T-helper 2 cell treated with Interferon-gamma antibody and Interleukin-4, amounts not matched to agents 5 μg/mL and 100 μg/mL, for 36 hours (primary cell): Measurements from ENCODE around the gene HIRA.
"Not testable (repeated sequence)": the region's sequence is repeated elsewhere in the genome, so short reads cannot be mapped to it uniquely, and the experiment has no call there.

Experiments used
- DNase-seq: peaks from one replicate; pipeline ENCODE4 v3.0.0; 2021; ENCODE audit warnings: low spot score
- H3K27ac Mint-ChIP-seq: one replicate; pipeline ENCODE4 v1.8.0; 2021; ENCODE audit warnings: mild to moderate bottlenecking, mixed read lengths
- H3K27me3 Mint-ChIP-seq: one replicate; pipeline ENCODE4 v1.8.0; 2021; ENCODE audit warnings: low read depth, mixed read lengths
- H3K36me3 Mint-ChIP-seq: one replicate; pipeline ENCODE4 v1.8.0; 2021; ENCODE audit warnings: low read depth, mixed read lengths
- H3K4me1 Mint-ChIP-seq: one replicate; pipeline ENCODE4 v1.8.0; 2021; ENCODE audit warnings: low read depth, mixed read lengths
- H3K4me3 Mint-ChIP-seq: one replicate; pipeline ENCODE4 v1.8.0; 2022; ENCODE audit warnings: mild to moderate bottlenecking, moderate library complexity, mixed read lengths
- H3K9me3 Mint-ChIP-seq: one replicate; pipeline ENCODE4 v1.8.0; 2021; ENCODE audit warnings: mixed read lengths

The HIRA gene

DNA sequence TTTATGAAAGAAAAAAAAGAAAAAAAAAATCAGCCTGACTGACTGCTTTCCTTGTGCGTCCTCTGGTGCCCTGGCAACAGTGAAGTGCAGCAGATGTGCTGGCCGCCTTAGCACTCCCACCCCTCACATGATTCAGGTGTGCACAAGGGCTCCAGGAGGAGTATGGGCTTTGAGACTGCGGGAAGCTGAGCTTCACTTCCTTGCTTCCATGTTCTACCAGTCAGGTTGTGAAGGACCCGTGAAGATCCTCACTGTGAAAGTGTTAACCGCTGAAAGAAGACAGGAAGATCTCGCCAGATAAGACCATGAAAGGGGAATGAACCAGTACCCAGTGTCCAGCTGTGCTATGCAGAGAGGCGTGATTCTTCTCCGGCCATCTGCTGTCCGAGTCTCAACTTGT is 48.2 kb downstream of the HIRA start:
- H3K27me3 Mint-ChIP-seq: no peaks in the 10 kb centered on the region
- H3K4me1 Mint-ChIP-seq: no peaks in the 10 kb centered on the region
- DNase-seq: no peak
- H3K4me3 Mint-ChIP-seq: no peak overlapping the region
- H3K9me3 Mint-ChIP-seq: no peaks in the 10 kb centered on the region
- H3K27ac Mint-ChIP-seq: no peak overlapping the region
- peaks cover 39% of the 10 kb centered on the region for H3K36me3 Mint-ChIP-seq

- no peak for DNase-seq
- no peak overlapping the region for H3K4me3 Mint-ChIP-seq
- peaks cover 41% of the 10 kb centered on the region for H3K36me3 Mint-ChIP-seq
- no peaks in the 10 kb centered on the region for H3K9me3 Mint-ChIP-seq
- no peaks in the 10 kb centered on the region for H3K4me1 Mint-ChIP-seq
- no peaks in the 10 kb centered on the region for H3K27me3 Mint-ChIP-seq
- H3K27ac Mint-ChIP-seq: no peak overlapping the region
These were observed 49.3 kb downstream of the HIRA start for GRCh38 chr22:19382240-19382639.

DNA sequence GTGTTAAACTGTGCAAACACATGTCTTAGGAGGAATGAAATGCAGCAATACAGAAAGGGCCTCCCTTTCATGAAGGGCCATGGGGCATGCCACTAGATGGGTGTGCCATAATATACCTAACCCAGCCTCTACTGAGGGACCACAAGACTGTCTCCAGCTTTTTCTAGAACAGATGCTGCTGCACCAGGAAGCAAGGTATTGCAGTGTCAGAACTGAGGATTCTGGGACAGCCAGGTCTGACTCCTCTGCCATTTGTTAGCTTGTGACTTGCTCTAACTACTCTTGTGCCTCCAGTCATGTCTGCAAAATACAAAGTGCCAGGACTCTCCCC is 53.2 kb downstream of the HIRA start:
- H3K27me3 Mint-ChIP-seq: no peaks in the 10 kb centered on the region
- DNase-seq: no peak
- H3K27ac Mint-ChIP-seq: no peak overlapping the region
- no peak overlapping the region for H3K4me3 Mint-ChIP-seq
- no peaks in the 10 kb centered on the region for H3K9me3 Mint-ChIP-seq
- H3K4me1 Mint-ChIP-seq: no peaks in the 10 kb centered on the region
- H3K36me3 Mint-ChIP-seq: peaks cover 54% of the 10 kb centered on the region

DNA sequence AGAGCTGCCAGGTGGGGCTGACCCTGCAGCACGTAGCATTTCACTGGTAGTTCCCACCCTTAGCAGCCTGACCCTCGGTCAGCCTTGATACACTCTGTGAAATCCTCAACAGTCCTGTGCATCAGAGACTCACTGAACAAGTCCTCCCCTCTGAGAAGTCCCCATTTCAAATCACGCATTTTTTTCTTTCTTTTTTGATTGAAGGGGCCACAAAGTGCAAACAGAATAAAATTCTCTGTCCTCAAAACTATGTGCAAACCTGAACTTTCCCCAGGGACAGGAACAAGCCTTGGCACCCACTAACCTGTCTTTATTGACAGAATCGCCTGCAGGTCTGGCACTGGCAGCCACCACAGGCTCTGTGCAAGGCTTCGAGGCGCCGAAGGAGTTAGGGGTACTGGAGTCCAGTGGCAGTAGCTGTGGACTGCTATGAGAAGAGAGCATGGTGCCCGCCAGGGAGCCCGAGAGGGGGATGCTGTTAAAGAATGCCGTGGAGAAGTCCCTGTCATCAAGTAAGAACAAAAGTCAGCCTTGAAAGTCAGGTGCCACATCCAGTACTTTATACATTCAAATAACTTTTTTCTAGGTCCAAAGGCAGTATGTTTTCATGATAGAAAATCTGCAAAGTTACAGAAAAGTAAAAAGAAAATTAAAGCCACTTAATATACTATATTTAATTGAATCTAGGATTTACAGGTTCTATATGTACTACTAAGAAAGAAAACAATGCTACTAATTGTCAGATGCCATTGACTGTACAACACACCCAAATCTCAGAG is 53.8 kb downstream of the HIRA start:
- no peak for DNase-seq
- H3K9me3 Mint-ChIP-seq: no peaks in the 10 kb centered on the region
- H3K27ac Mint-ChIP-seq: no peak overlapping the region
- no peaks in the 10 kb centered on the region for H3K27me3 Mint-ChIP-seq
- H3K36me3 Mint-ChIP-seq: peaks cover 54% of the 10 kb centered on the region
- no peaks in the 10 kb centered on the region for H3K4me1 Mint-ChIP-seq
- no peak overlapping the region for H3K4me3 Mint-ChIP-seq

DNA sequence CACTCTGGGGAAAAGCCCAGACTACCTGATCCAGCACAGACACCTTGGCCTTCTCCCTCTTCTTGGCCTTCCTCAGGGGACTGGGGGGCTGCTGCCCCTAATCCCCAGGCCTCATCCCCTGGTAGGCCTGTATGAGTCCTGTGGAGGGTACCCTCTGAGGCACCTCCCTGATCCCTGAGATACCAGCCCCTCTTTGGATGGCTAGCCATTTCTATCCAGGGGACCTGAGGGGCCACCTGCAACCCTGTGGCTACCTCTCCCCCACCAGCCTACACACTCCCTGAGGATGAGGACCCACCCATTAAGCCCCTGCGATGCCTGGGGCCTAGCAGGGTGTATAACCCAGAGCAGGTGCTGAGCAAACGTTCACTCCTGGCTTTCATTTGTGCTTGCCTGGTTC is 54.6 kb downstream of the HIRA start:
- Mint-ChIP-seq H3K27ac (no peak overlapping the region), H3K27me3 (no peaks in the 10 kb centered on the region), H3K4me3 (no peak overlapping the region), H3K4me1 (no peaks in the 10 kb centered on the region), H3K36me3 (peaks cover 48% of the 10 kb centered on the region), H3K9me3 (no peaks in the 10 kb centered on the region)
- DNase-seq: no peak

DNA sequence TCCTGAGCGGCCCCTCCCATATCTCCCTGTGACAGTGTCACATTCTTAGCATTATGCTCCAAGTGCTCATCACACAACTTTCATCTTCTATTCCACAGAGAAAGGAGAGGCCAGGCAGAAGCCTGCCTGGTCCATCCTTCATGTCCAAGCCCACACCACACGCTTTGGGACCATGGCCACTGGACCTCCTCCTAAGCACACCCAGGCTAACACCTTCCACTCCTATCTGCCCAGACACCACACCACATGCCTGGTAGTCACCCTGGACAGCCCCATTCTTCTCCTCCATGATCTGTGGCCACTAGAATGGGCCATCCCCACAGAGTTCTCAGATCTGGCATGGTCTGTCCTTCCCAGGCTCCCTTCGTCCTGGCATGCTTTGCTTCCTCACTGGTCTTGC is 55.3 kb downstream of the HIRA start:
- H3K4me3 Mint-ChIP-seq: no peak overlapping the region
- H3K27me3 Mint-ChIP-seq: no peaks in the 10 kb centered on the region
- no peak overlapping the region for H3K27ac Mint-ChIP-seq
- H3K36me3 Mint-ChIP-seq: peaks cover 46% of the 10 kb centered on the region
- no peaks in the 10 kb centered on the region for H3K4me1 Mint-ChIP-seq
- no peak for DNase-seq
- no peaks in the 10 kb centered on the region for H3K9me3 Mint-ChIP-seq

- no peaks in the 10 kb centered on the region for H3K4me1 Mint-ChIP-seq
- peaks cover 47% of the 10 kb centered on the region for H3K36me3 Mint-ChIP-seq
- DNase-seq: no peak
- H3K27ac Mint-ChIP-seq: no peak overlapping the region
- H3K27me3 Mint-ChIP-seq: no peaks in the 10 kb centered on the region
- no peak overlapping the region for H3K4me3 Mint-ChIP-seq
- no peaks in the 10 kb centered on the region for H3K9me3 Mint-ChIP-seq
These were observed 56.1 kb downstream of the HIRA start for GRCh38 chr22:19375435-19375834.

DNA sequence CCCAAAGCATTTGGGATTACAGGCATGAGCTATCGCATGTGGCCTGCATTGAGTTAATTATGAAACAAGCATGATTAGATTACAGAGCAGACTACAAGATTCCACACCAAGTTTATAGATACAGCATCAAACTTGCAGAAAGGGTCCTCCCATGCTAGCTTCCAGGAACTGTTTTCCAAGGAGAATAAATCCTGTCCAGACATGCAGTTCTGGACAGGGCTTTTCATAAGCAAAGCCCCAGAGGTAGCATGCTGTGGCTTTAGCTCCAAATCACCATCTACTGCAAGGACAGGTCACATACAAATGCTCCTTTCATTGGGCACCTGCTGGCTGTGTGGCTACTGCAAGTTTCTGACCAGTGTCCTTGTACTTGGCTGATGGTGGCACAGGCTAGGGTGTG is 57.1 kb downstream of the HIRA start:
- Mint-ChIP-seq H3K27ac (no peak overlapping the region), H3K4me3 (no peak overlapping the region)
- no peak for DNase-seq

GRCh38 chr22:19373450-19373849 is 58.1 kb downstream of the HIRA start:
- Mint-ChIP-seq H3K4me3 (no peak overlapping the region), H3K36me3 (peaks cover 51% of the 10 kb centered on the region), H3K27ac (no peak overlapping the region), H3K27me3 (no peaks in the 10 kb centered on the region), H3K4me1 (no peaks in the 10 kb centered on the region), H3K9me3 (no peaks in the 10 kb centered on the region)
- no peak for DNase-seq

More for the DNA sequence above, 57.1 kb downstream of the HIRA start:
- Mint-ChIP-seq H3K36me3 (peaks cover 45% of the 10 kb centered on the region), H3K4me1 (no peaks in the 10 kb centered on the region), H3K9me3 (no peaks in the 10 kb centered on the region), H3K27me3 (no peaks in the 10 kb centered on the region)

- H3K27ac Mint-ChIP-seq: no peak overlapping the region
- no peaks in the 10 kb centered on the region for H3K27me3 Mint-ChIP-seq
- no peaks in the 10 kb centered on the region for H3K4me1 Mint-ChIP-seq
- H3K9me3 Mint-ChIP-seq: no peaks in the 10 kb centered on the region
- DNase-seq: no peak
- peaks cover 43% of the 10 kb centered on the region for H3K36me3 Mint-ChIP-seq
- H3K4me3 Mint-ChIP-seq: no peak overlapping the region
These were observed 59.6 kb downstream of the HIRA start for GRCh38 chr22:19371893-19372292.

- H3K27me3 Mint-ChIP-seq: no peaks in the 10 kb centered on the region
- no peak for DNase-seq
- no peak overlapping the region for H3K27ac Mint-ChIP-seq
- no peaks in the 10 kb centered on the region for H3K9me3 Mint-ChIP-seq
- H3K4me3 Mint-ChIP-seq: no peak overlapping the region
- peaks cover 28% of the 10 kb centered on the region for H3K36me3 Mint-ChIP-seq
- H3K4me1 Mint-ChIP-seq: no peaks in the 10 kb centered on the region
These were observed 62.7 kb downstream of the HIRA start for GRCh38 chr22:19368876-19369275.

- Mint-ChIP-seq H3K4me3 (no peak overlapping the region), H3K27ac (no peak overlapping the region), H3K27me3 (no peaks in the 10 kb centered on the region)
These were observed 63.7 kb downstream of the HIRA start for GRCh38 chr22:19367763-19368367.

DNA sequence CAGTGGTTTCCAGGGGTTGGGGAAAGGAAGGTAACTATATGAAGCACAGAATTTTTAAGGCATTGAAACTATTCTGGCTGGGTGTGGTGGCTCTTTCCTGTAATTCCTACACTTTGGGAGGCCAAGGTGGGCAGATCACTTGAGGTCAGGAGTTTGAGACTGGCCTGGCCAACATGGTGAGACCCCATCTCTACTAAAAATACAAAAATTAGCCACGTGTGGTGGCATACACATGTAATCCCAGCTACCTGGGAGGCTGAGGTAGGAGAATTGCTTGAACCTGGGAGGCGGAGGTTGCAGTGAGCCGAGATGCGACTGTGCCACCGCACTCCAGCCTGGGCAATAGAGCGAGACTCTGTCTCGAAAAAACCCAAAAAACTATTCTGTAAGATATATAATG is 68.0 kb downstream of the HIRA start:
- not testable (repeated sequence) for H3K4me3 Mint-ChIP-seq, H3K27ac Mint-ChIP-seq, DNase-seq, H3K27me3 Mint-ChIP-seq, H3K9me3 Mint-ChIP-seq, H3K4me1 Mint-ChIP-seq
- H3K36me3 Mint-ChIP-seq: peaks cover 27% of the 10 kb centered on the region

More at GRCh38 chr22:19367763-19368367, 63.7 kb downstream of the HIRA start:
- DNase-seq: no peak
- Mint-ChIP-seq H3K4me1 (no peaks in the 10 kb centered on the region), H3K9me3 (no peaks in the 10 kb centered on the region), H3K36me3 (peaks cover 19% of the 10 kb centered on the region)

- DNase-seq: no peak
- Mint-ChIP-seq H3K4me3 (no peak overlapping the region), H3K27ac (no peak overlapping the region), H3K4me1 (no peaks in the 10 kb centered on the region), H3K27me3 (no peaks in the 10 kb centered on the region), H3K36me3 (peaks cover 32% of the 10 kb centered on the region), H3K9me3 (no peaks in the 10 kb centered on the region)
These were observed 69.9 kb downstream of the HIRA start for GRCh38 chr22:19361501-19362103.
